Activated CD4-positive, alpha-beta memory T cell treated with anti-CD3 and anti-CD28 coated beads for 36 hours (primary cell): ENCODE data around the gene CCN5. TPM values are rescaled to one million over a fixed set of nuclear protein-coding genes. Genes with fewer than 3 reads are reported as not detected.

ENCODE experiments used
- CTCF ChIA-PET: fragments of 350-600 bp; sonication (Branson Sonifier 250); formaldehyde crosslinking; loops from one replicate; lab custom pipeline; 2021; ENCODE audit warnings: antibody characterized with exemption, inconsistent platforms; lab: Charles Lee
- POLR2A ChIA-PET: fragments of 350-600 bp; sonication (Branson Sonifier 250); formaldehyde crosslinking; loops from one replicate; lab custom pipeline; 2021; ENCODE audit warnings: antibody characterized with exemption; lab: Charles Lee
- DNase-seq: peaks from one replicate; pipeline ENCODE4 v3.0.0-alpha.2; 2020
- H3K27ac Mint-ChIP-seq: one replicate; pipeline ENCODE4 v1.8.0; 2021; ENCODE audit warnings: mixed read lengths
- H3K27me3 Mint-ChIP-seq: one replicate; pipeline ENCODE4 v1.8.0; 2021; ENCODE audit warnings: mixed read lengths
- H3K36me3 Mint-ChIP-seq: one replicate; pipeline ENCODE4 v1.8.0; 2021; ENCODE audit warnings: mixed read lengths
- H3K4me1 Mint-ChIP-seq: one replicate; pipeline ENCODE4 v1.8.0; 2021; ENCODE audit warnings: low read depth, mixed read lengths
- H3K4me3 Mint-ChIP-seq: one replicate; pipeline ENCODE4 v1.8.0; 2021; ENCODE audit warnings: mild to moderate bottlenecking, mixed read lengths
- H3K9me3 Mint-ChIP-seq: one replicate; pipeline ENCODE4 v1.8.0; 2021; ENCODE audit warnings: mixed read lengths
- intact Hi-C: fragments of 100-400 bp; cut with micrococcal nuclease; formaldehyde crosslinking; loops from one replicate; pipeline ENCODE4 v1.15.1; 2023
- total RNA-seq, 2 experiments: library from RNA; stranded (reverse); gene quantifications; one replicate each; pipeline ENCODE4 v1.2.3, GENCODE V29; 2021

The CCN5 gene
- total RNA-seq, 2 experiments from 2014 or later, result not detected

- Mint-ChIP-seq H3K36me3 (no peaks in the 10 kb centered on the region), H3K4me1 (peaks cover 5% of the 10 kb centered on the region), H3K27me3 (peaks cover 5% of the 10 kb centered on the region), H3K4me3 (no peak overlapping the region), H3K9me3 (no peaks in the 10 kb centered on the region), H3K27ac (no peak overlapping the region)
- no peak for DNase-seq
- intact Hi-C loops, result no loop called here
- CTCF ChIA-PET, result interaction anchor here (0.6 to 8.8 kb wide), 51 partner anchors 7 to 467 kb away, joined by 3 to 92 read pairs (median 4); partner anchors contain the start of gene KCNK15
- POLR2A ChIA-PET, result interaction anchor here (1.5 kb wide), 1 partner anchor 34 kb away, joined by 4 read pairs; no protein-coding TSS in a partner anchor
These were observed 30.9 kb upstream of the CCN5 start for GRCh38 chr20:44684047-44684967.

- peaks cover 1% of the 10 kb centered on the region for H3K9me3 Mint-ChIP-seq
- H3K27ac Mint-ChIP-seq, result no peak overlapping the region
- intact Hi-C loops, result no loop called here
- no peaks in the 10 kb centered on the region for H3K36me3 Mint-ChIP-seq
- no peak for DNase-seq
- H3K27me3 Mint-ChIP-seq, result peaks cover 5% of the 10 kb centered on the region
- ChIA-PET POLR2A (no interaction called here), CTCF (interaction anchor here (5.7 to 8.8 kb wide), 2 partner anchors 46 to 61 kb away, joined by 44 to 92 read pairs; partner anchors contain the start of gene KCNK15)
- H3K4me3 Mint-ChIP-seq, result no peak overlapping the region
- peaks cover 5% of the 10 kb centered on the region for H3K4me1 Mint-ChIP-seq
These were observed 28.2 kb upstream of the CCN5 start for GRCh38 chr20:44686934-44687333.

GRCh38 chr20:44688053-44688625 lies 27.0 kb upstream of the CCN5 start:
- Mint-ChIP-seq H3K9me3 (peaks cover 2% of the 10 kb centered on the region), H3K27me3 (peaks cover 5% of the 10 kb centered on the region), H3K4me1 (peaks cover 5% of the 10 kb centered on the region), H3K36me3 (no peaks in the 10 kb centered on the region), H3K4me3 (no peak overlapping the region), H3K27ac (no peak overlapping the region)
- POLR2A ChIA-PET, result no interaction called here
- DNase-seq, result no peak
- CTCF ChIA-PET, result interaction anchor here (1.5 to 8.8 kb wide), 2 partner anchors 45 to 62 kb away, joined by 4 to 92 read pairs; no protein-coding TSS in a partner anchor
- intact Hi-C loops, result no loop called here

GRCh38 chr20:44689809-44690208 lies 25.4 kb upstream of the CCN5 start:
- Mint-ChIP-seq H3K36me3 (no peaks in the 10 kb centered on the region), H3K4me1 (peaks cover 5% of the 10 kb centered on the region), H3K4me3 (no peak overlapping the region), H3K27me3 (peaks cover 5% of the 10 kb centered on the region), H3K27ac (no peak overlapping the region), H3K9me3 (peaks cover 2% of the 10 kb centered on the region)
- intact Hi-C loops, result no loop called here
- ChIA-PET POLR2A (no interaction called here), CTCF (interaction anchor here (1.5 to 8.8 kb wide), 2 partner anchors 43 to 60 kb away, joined by 4 to 92 read pairs; no protein-coding TSS in a partner anchor)
- DNase-seq, result no peak

- Mint-ChIP-seq H3K4me3 (no peak overlapping the region), H3K9me3 (peaks cover 2% of the 10 kb centered on the region), H3K36me3 (no peaks in the 10 kb centered on the region), H3K27me3 (peaks cover 4% of the 10 kb centered on the region), H3K4me1 (peaks cover 2% of the 10 kb centered on the region), H3K27ac (no peak overlapping the region)
- ChIA-PET CTCF (no interaction called here), POLR2A (no interaction called here)
- DNase-seq, result no peak
- intact Hi-C loops, result no loop called here
These were observed 24.3 kb upstream of the CCN5 start for GRCh38 chr20:44690781-44691423.

- ChIA-PET POLR2A (no interaction called here), CTCF (interaction anchor here (2.1 kb wide), 1 partner anchor 56 kb away, joined by 4 read pairs; no protein-coding TSS in a partner anchor)
- DNase-seq, result no peak
- Mint-ChIP-seq H3K36me3 (no peaks in the 10 kb centered on the region), H3K27me3 (peaks cover 4% of the 10 kb centered on the region), H3K4me1 (peaks cover 2% of the 10 kb centered on the region), H3K27ac (no peak overlapping the region), H3K4me3 (no peak overlapping the region), H3K9me3 (peaks cover 2% of the 10 kb centered on the region)
- intact Hi-C loops, result no loop called here
These were observed 23.4 kb upstream of the CCN5 start for GRCh38 chr20:44691424-44692423.

GRCh38 chr20:44692932-44693480 lies 22.2 kb upstream of the CCN5 start:
- DNase-seq, result no peak
- intact Hi-C loops, result no loop called here
- no peak overlapping the region for H3K27ac Mint-ChIP-seq
- H3K4me3 Mint-ChIP-seq, result no peak overlapping the region
- CTCF ChIA-PET, result interaction anchor here (2.1 kb wide), 1 partner anchor 55 kb away, joined by 4 read pairs; no protein-coding TSS in a partner anchor
- H3K4me1 Mint-ChIP-seq, result peaks cover 2% of the 10 kb centered on the region
- H3K36me3 Mint-ChIP-seq, result no peaks in the 10 kb centered on the region
- POLR2A ChIA-PET, result no interaction called here
- H3K9me3 Mint-ChIP-seq, result peaks cover 2% of the 10 kb centered on the region
- no peaks in the 10 kb centered on the region for H3K27me3 Mint-ChIP-seq

- H3K36me3 Mint-ChIP-seq, result no peaks in the 10 kb centered on the region
- H3K9me3 Mint-ChIP-seq, result peaks cover 2% of the 10 kb centered on the region
- intact Hi-C loops, result no loop called here
- H3K4me1 Mint-ChIP-seq, result peaks cover 2% of the 10 kb centered on the region
- CTCF ChIA-PET, result interaction anchor here (1.4 to 2.1 kb wide), 2 partner anchors 9 to 54 kb away, joined by 4 read pairs; no protein-coding TSS in a partner anchor
- POLR2A ChIA-PET, result no interaction called here
- no peak overlapping the region for H3K27ac Mint-ChIP-seq
- no peak overlapping the region for H3K4me3 Mint-ChIP-seq
- no peaks in the 10 kb centered on the region for H3K27me3 Mint-ChIP-seq
- no peak for DNase-seq
These were observed 21.5 kb upstream of the CCN5 start for GRCh38 chr20:44693627-44694026.

- intact Hi-C loops, result no loop called here
- POLR2A ChIA-PET, result no interaction called here
- H3K27ac Mint-ChIP-seq, result no peak overlapping the region
- H3K9me3 Mint-ChIP-seq, result peaks cover 2% of the 10 kb centered on the region
- no peak for DNase-seq
- no peaks in the 10 kb centered on the region for H3K36me3 Mint-ChIP-seq
- H3K4me3 Mint-ChIP-seq, result no peak overlapping the region
- no peaks in the 10 kb centered on the region for H3K27me3 Mint-ChIP-seq
- CTCF ChIA-PET, result interaction anchor here (1.4 kb wide), 1 partner anchor 10 kb away, joined by 4 read pairs; no protein-coding TSS in a partner anchor
- H3K4me1 Mint-ChIP-seq, result peaks cover 2% of the 10 kb centered on the region
These were observed 21.0 kb upstream of the CCN5 start for GRCh38 chr20:44694159-44694558.

- Mint-ChIP-seq H3K27ac (no peak overlapping the region), H3K36me3 (no peaks in the 10 kb centered on the region), H3K4me1 (peaks cover 2% of the 10 kb centered on the region), H3K9me3 (peaks cover 2% of the 10 kb centered on the region), H3K27me3 (no peaks in the 10 kb centered on the region), H3K4me3 (no peak overlapping the region)
- POLR2A ChIA-PET, result no interaction called here
- intact Hi-C loops, result no loop called here
- no peak for DNase-seq
- CTCF ChIA-PET, result interaction anchor here (1.4 kb wide), 1 partner anchor 11 kb away, joined by 4 read pairs; no protein-coding TSS in a partner anchor
These were observed 19.9 kb upstream of the CCN5 start for GRCh38 chr20:44695295-44695673.
